ENCODE results near the gene TRIB2. TPM values are rescaled to one million over a fixed set of nuclear protein-coding genes. Genes with fewer than 3 reads are reported as not detected.

The TRIB2 gene
- total RNA-seq, 4 donors from 2014 or later, result 26.1 to 52.5 (median 29.1) TPM

GRCh38 chr2:12766421-12766879, 49.7 kb downstream of the TRIB2 start:
- 71 to 80% methylated on average over 12 of the region's 12 CpGs for WGBS, 2 donors
- intact Hi-C loops (cut with DNase I; ENCODE audit: low total_unique reads), result no loop called here
- DNase-seq (ENCODE audit: low spot score in 2 of 2), result no peak
- TF ChIP-seq CTCF (IDR thresholded peaks at IDR 0.05) (no peak), POLR2A (IDR thresholded peaks at IDR 0.05) (no peak)
- H3K4me3 ChIP-seq (ENCODE audit: low read depth, poor library complexity, severe bottlenecking), result no peak overlapping the region

GRCh38 chr2:12767541-12767940, 50.8 kb downstream of the TRIB2 start:
- intact Hi-C loops (cut with DNase I; ENCODE audit: low total_unique reads), result no loop called here
- WGBS, 2 donors, result 88 to 97% methylated on average over 8 of the region's 8 CpGs

GRCh38 chr2:12767996-12768624, 51.4 kb downstream of the TRIB2 start:
- intact Hi-C loops (cut with DNase I; ENCODE audit: low total_unique reads), result no loop called here
- 73 to 88% methylated on average over 3 of the region's 3 CpGs for WGBS, 2 donors

More at GRCh38 chr2:12767541-12767940, 50.8 kb downstream of the TRIB2 start:
- no peak overlapping the region for H3K4me3 ChIP-seq (ENCODE audit: low read depth, poor library complexity, severe bottlenecking)
- DNase-seq (ENCODE audit: low spot score in 2 of 2), result no peak
- TF ChIP-seq CTCF (IDR thresholded peaks at IDR 0.05) (no peak), POLR2A (IDR thresholded peaks at IDR 0.05) (no peak)

GRCh38 chr2:12769492-12770105, 52.9 kb downstream of the TRIB2 start:
- TF ChIP-seq POLR2A (IDR thresholded peaks at IDR 0.05) (no peak), CTCF (IDR thresholded peaks at IDR 0.05) (no peak)
- 48 to 57% methylated on average over 9 of the region's 9 CpGs for WGBS, 2 donors
- intact Hi-C loops (cut with DNase I; ENCODE audit: low total_unique reads), result no loop called here

More at GRCh38 chr2:12767996-12768624, 51.4 kb downstream of the TRIB2 start:
- no peak overlapping the region for H3K4me3 ChIP-seq (ENCODE audit: low read depth, poor library complexity, severe bottlenecking)
- TF ChIP-seq CTCF (IDR thresholded peaks at IDR 0.05), result no peak
- no peak for TF ChIP-seq POLR2A (IDR thresholded peaks at IDR 0.05)
- DNase-seq (ENCODE audit: low spot score in 2 of 2), result no peak

GRCh38 chr2:12770300-12770968, 53.7 kb downstream of the TRIB2 start:
- WGBS, 2 donors, result 80 to 84% methylated on average over 8 of the region's 8 CpGs

More at GRCh38 chr2:12769492-12770105, 52.9 kb downstream of the TRIB2 start:
- no peak overlapping the region for H3K4me3 ChIP-seq (ENCODE audit: low read depth, poor library complexity, severe bottlenecking)
- peak in 1 of 2 donors; percentile 87 for DNase-seq (ENCODE audit: low spot score in 2 of 2)

More at GRCh38 chr2:12770300-12770968, 53.7 kb downstream of the TRIB2 start:
- intact Hi-C loops (cut with DNase I; ENCODE audit: low total_unique reads), result no loop called here
- TF ChIP-seq CTCF (IDR thresholded peaks at IDR 0.05) (no peak), POLR2A (IDR thresholded peaks at IDR 0.05) (no peak)
- no peak overlapping the region for H3K4me3 ChIP-seq (ENCODE audit: low read depth, poor library complexity, severe bottlenecking)
- no peak for DNase-seq (ENCODE audit: low spot score in 2 of 2)

Data from lower leg skin (tissue), 4 donors.